ENCODE measurements around the gene SPATA19. TPM values are rescaled to one million over a fixed set of nuclear protein-coding genes. Genes with fewer than 3 reads are reported as not detected.

Gene SPATA19
- total RNA-seq, 1 experiment from 2014 or later = not detected

GRCh38 chr11:133819114-133819513, 26.2 kb downstream of the SPATA19 start:
- peaks cover 6% of the 10 kb centered on the region for H3K36me3 Mint-ChIP-seq (ENCODE audit: insufficient read depth, unreplicated experiment)
- TF ChIP-seq, protein P1, sequence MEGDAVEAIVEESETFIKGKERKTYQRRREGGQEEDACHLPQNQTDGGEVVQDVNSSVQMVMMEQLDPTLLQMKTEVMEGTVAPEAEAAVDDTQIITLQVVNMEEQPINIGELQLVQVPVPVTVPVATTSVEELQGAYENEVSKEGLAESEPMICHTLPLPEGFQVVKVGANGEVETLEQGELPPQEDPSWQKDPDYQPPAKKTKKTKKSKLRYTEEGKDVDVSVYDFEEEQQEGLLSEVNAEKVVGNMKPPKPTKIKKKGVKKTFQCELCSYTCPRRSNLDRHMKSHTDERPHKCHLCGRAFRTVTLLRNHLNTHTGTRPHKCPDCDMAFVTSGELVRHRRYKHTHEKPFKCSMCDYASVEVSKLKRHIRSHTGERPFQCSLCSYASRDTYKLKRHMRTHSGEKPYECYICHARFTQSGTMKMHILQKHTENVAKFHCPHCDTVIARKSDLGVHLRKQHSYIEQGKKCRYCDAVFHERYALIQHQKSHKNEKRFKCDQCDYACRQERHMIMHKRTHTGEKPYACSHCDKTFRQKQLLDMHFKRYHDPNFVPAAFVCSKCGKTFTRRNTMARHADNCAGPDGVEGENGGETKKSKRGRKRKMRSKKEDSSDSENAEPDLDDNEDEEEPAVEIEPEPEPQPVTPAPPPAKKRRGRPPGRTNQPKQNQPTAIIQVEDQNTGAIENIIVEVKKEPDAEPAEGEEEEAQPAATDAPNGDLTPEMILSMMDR (IDR thresholded peaks at IDR 0.05; ENCODE audit: unreplicated experiment) = no peak
- ChIA-PET CTCF (interaction anchor here (0.6 to 6.2 kb wide), 3 partner anchors 16 to 685 kb away, joined by 3 to 38 read pairs (median 12); no protein-coding TSS in a partner anchor), POLR2A (interaction anchor here (0.5 kb wide), 1 partner anchor 54 kb away, joined by 3 read pairs; no protein-coding TSS in a partner anchor)
- no peak overlapping the region for H3K27ac Mint-ChIP-seq (ENCODE audit: low read depth, unreplicated experiment)
- BruUV-seq (replicated peaks) = no TSS peak
- peaks cover 13% of the 10 kb centered on the region for H3K27me3 Mint-ChIP-seq (ENCODE audit: insufficient read depth, unreplicated experiment)
- DNase-seq (ENCODE audit: unreplicated experiment) = no peak
- H3K4me1 Mint-ChIP-seq (ENCODE audit: insufficient read depth, unreplicated experiment) = peaks cover 6% of the 10 kb centered on the region
- H3K4me3 Mint-ChIP-seq (ENCODE audit: unreplicated experiment) = no peak overlapping the region
- intact Hi-C loops (cut with micrococcal nuclease) = no loop called here
- no peaks in the 10 kb centered on the region for H3K9me3 Mint-ChIP-seq (ENCODE audit: unreplicated experiment)

DNA sequence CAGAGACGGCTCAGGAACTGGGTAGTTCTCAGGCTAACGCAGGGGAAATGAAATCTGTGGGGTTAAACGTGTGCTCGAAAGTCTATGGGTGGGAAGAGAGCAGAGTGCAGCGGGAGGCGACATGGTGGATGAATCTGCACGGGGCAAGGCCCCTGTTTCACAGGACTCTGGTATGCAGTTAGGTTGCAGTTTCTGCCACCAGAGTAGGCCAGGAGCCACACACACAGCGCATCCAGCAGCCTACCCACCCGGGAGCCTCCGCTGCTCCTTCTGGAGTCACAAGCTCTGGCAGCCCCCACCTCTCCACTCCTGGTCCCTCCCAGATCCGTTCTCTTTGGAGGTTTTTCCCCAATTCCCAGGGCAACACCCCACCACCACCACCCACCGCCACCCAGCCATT, 27.0 kb downstream of the SPATA19 start:
- H3K36me3 Mint-ChIP-seq (ENCODE audit: insufficient read depth, unreplicated experiment) = peaks cover 6% of the 10 kb centered on the region
- H3K4me1 Mint-ChIP-seq (ENCODE audit: insufficient read depth, unreplicated experiment) = peaks cover 6% of the 10 kb centered on the region
- no TSS peak for BruUV-seq (replicated peaks)
- CTCF ChIA-PET = interaction anchor here (2.0 to 6.2 kb wide), 2 partner anchors 17 to 684 kb away, joined by 12 to 38 read pairs; no protein-coding TSS in a partner anchor
- H3K27me3 Mint-ChIP-seq (ENCODE audit: insufficient read depth, unreplicated experiment) = peaks cover 11% of the 10 kb centered on the region
- H3K27ac Mint-ChIP-seq (ENCODE audit: low read depth, unreplicated experiment) = no peak overlapping the region
- TF ChIP-seq, protein P1 (IDR thresholded peaks at IDR 0.05; ENCODE audit: unreplicated experiment) = no peak
- intact Hi-C loops (cut with micrococcal nuclease) = no loop called here
- POLR2A ChIA-PET = interaction anchor here (0.7 kb wide), 1 partner anchor 613 kb away, joined by 3 read pairs; no protein-coding TSS in a partner anchor
- H3K4me3 Mint-ChIP-seq (ENCODE audit: unreplicated experiment) = no peak overlapping the region
- H3K9me3 Mint-ChIP-seq (ENCODE audit: unreplicated experiment) = no peaks in the 10 kb centered on the region
- no peak for DNase-seq (ENCODE audit: unreplicated experiment)

- Mint-ChIP-seq H3K27ac (ENCODE audit: low read depth, unreplicated experiment) (no peak overlapping the region), H3K4me1 (ENCODE audit: insufficient read depth, unreplicated experiment) (peaks cover 6% of the 10 kb centered on the region), H3K4me3 (ENCODE audit: unreplicated experiment) (peak overlapping the region; percentile 47), H3K36me3 (ENCODE audit: insufficient read depth, unreplicated experiment) (peaks cover 6% of the 10 kb centered on the region), H3K9me3 (ENCODE audit: unreplicated experiment) (no peaks in the 10 kb centered on the region), H3K27me3 (ENCODE audit: insufficient read depth, unreplicated experiment) (peaks cover 11% of the 10 kb centered on the region)
- no TSS peak for BruUV-seq (replicated peaks)
- TF ChIP-seq, protein P1 (IDR thresholded peaks at IDR 0.05; ENCODE audit: unreplicated experiment) = no peak
- CTCF ChIA-PET = interaction anchor here (0.6 to 6.2 kb wide), 6 partner anchors 14 to 1032 kb away, joined by 3 to 38 read pairs (median 6); no protein-coding TSS in a partner anchor
- DNase-seq (ENCODE audit: unreplicated experiment) = no peak
- POLR2A ChIA-PET = no interaction called here
- intact Hi-C loops (cut with micrococcal nuclease) = no loop called here
Observed at GRCh38 chr11:133817449-133817848, 27.9 kb downstream of the SPATA19 start.

GRCh38 chr11:133816146-133816870, 29.0 kb downstream of the SPATA19 start:
- intact Hi-C loops (cut with micrococcal nuclease) = no loop called here
- POLR2A ChIA-PET = no interaction called here
- Mint-ChIP-seq H3K4me1 (ENCODE audit: insufficient read depth, unreplicated experiment) (peaks cover 6% of the 10 kb centered on the region), H3K27ac (ENCODE audit: low read depth, unreplicated experiment) (no peak overlapping the region), H3K4me3 (ENCODE audit: unreplicated experiment) (no peak overlapping the region), H3K36me3 (ENCODE audit: insufficient read depth, unreplicated experiment) (peaks cover 6% of the 10 kb centered on the region), H3K9me3 (ENCODE audit: unreplicated experiment) (no peaks in the 10 kb centered on the region), H3K27me3 (ENCODE audit: insufficient read depth, unreplicated experiment) (peaks cover 11% of the 10 kb centered on the region)
- TF ChIP-seq, protein P1 (IDR thresholded peaks at IDR 0.05; ENCODE audit: unreplicated experiment) = no peak
- BruUV-seq (replicated peaks) = no TSS peak
- DNase-seq (ENCODE audit: unreplicated experiment) = no peak
- CTCF ChIA-PET = interaction anchor here (0.6 to 6.2 kb wide), 6 partner anchors 10 to 737 kb away, joined by 3 to 38 read pairs (median 6); no protein-coding TSS in a partner anchor

Measured in MCF 10A (cell line).